HG02571 (cell line): ENCODE data around the gene CAMKMT.

Experiments
- ATAC-seq: cut with Tn5 transposase; IDR thresholded peaks from one replicate; pipeline ENCODE4 v1.9.1; 2021; ENCODE audit warnings: mild to moderate bottlenecking, moderate library complexity; ENCODE audit not compliant: unreplicated experiment

CAMKMT gene

GRCh38 chr2:44682459-44682858, 320.7 kb downstream of the CAMKMT start:
- no peak for ATAC-seq

DNA sequence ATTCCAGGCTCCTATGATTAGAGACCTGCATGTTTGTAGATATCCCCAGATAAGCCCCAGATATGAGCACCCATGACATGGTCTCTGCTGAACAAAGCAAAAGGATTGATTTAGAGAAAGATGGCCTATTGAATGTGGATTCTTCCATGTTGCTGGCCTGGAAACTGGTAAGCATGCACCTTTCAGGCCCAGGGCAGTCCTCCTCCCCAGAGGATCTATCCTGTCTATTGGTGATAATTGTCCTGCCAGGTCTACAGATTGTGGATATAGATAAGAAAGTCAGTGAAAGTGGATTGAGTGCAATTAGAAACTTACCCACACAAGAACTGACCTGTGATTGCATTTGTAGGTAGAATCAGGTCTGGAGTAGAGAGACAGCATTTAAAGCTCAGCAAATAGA, 322.8 kb downstream of the CAMKMT start:
- ATAC-seq, result no peak

DNA sequence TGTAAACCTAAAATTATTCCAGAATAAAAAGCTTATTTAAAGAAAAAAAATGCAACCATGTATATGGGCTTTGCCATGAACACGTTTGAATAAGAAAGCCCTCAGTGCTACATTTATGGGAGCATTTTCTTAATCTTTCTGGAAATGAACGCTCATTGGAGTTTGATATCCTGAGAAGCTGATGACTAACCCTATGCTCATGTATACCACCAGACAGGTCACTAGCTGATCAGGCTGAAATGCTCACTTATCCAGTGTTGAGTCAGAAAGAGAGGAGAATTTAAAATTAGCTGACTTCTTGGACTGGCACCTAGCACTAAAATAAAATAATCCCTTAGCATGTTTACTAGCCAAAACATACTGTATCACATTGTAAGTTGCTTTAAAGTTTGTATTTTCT, 324.8 kb downstream of the CAMKMT start:
- ATAC-seq, result no peak

- ATAC-seq, result no peak
Measured at GRCh38 chr2:44687686-44688455, 326.1 kb downstream of the CAMKMT start.

- no peak for ATAC-seq
Measured at GRCh38 chr2:44688456-44689124, 326.8 kb downstream of the CAMKMT start.

DNA sequence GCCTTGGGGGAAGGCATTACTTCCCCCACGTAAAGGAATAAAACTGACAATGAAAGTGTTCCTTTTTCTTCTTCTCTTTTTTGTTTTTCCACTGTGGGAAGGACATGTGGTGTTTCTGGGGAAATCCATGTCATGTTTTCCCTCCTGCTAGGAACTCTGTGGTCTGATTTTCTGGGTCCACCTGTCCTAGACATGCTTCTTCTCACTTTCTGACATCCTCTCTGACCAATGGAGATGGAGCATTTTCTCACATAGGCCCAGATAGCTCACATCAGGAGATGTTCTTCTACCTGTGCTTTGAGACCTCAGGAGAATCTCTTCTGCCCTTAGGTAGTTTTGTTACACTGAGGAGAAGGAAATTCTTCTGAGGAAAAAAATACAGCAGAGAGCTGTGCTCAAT, 327.8 kb downstream of the CAMKMT start:
- ATAC-seq, result no peak

GRCh38 chr2:44691174-44691785, 329.5 kb downstream of the CAMKMT start:
- ATAC-seq, result no peak

- ATAC-seq, result no peak
Measured at GRCh38 chr2:44692821-44693220, 331.1 kb downstream of the CAMKMT start.

- ATAC-seq, result no peak
Measured at GRCh38 chr2:44700824-44701223, 339.1 kb downstream of the CAMKMT start.

DNA sequence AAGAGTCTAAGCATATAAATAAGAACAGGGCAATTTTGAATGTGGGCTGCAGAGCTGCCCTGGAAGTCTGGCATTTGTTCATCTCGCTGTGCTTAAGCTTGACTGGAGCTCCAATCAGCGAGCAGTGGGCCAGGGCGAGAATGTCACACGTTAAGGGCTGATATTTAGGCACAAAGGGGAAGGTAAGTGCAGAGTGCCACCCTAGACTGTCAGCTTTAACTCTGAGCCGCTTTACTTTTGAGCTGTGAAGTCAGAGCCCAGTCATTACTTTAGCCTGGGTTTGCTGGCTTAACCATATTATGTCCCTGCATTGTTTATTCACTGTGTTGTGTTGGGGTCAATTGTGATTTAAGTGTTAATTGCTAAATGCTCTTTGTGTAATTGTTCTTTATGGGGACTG, 343.6 kb downstream of the CAMKMT start:
- no peak for ATAC-seq

GRCh38 chr2:44705876-44706480, 344.2 kb downstream of the CAMKMT start:
- ATAC-seq, result no peak

DNA sequence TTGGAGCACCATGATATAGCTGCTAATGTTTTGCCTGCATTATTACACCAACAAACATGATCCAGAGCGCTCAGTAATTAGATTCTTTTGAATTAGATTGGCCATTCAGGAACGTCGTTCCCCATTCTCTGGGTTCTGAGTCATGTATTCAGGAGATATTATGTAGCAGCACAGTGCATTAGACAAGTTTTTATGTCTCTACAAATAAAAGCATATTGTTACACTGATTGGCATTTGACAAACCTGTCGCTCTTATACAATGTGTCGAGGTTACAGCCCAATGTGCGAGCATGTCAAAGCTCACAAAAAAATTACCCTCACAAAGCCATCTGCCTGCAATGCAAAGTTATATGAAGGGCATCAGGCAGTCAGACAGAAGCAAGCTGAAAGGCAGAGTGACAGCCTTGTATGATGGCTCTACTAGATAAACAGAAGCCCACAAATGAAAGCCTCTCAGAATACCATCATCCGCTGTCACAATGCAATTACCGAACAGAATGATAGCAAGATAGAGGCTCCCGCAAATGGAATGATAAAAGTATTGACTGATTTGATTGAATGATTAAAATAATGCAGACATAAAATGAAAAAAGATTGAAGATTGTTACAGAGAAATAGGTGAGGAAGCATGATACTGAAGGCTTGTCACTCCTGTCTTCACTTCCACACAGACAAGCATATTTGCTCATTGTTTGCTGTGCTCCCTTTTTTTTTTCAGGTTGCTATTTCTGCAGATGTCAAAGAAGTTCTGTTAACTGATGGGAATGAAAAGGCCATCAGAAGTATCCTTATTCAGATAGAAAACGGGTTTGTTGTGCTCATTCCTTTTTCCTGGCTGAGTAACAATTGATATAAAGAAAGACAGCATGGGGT, 345.2 kb downstream of the CAMKMT start:
- ATAC-seq, result no peak

DNA sequence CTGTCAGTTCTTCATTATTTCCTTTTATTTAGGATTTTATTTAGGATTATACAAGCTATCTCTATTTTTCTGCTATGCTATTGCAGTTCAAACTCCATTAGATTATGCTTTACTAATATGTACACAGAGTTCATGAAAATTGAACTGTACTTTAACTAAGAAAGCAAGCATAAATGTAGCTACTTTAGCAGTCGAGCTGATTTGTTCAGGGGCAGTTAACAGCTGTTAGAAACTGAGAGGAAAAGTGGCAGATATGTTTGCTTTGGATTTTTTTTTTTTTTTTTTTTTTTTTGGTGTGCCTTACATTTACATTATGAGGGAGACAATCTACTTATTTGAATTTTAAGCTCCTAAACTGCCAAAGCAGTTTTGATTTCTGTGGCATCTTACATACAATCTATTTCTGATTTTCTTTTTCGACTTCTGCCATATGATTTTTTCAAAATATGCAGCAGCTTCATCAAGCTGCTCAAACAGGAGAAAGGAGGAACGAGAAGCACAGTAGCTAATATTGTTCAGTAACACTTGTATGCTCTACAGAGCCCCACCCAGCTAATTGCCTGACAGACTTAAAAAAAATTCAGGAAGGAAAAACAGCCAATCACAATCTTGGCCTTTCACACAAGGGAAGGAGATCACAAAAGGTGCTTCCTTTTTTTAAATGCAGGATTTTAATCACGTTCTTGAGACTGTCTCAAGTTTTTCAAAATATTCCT, 346.4 kb downstream of the CAMKMT start:
- no peak for ATAC-seq

DNA sequence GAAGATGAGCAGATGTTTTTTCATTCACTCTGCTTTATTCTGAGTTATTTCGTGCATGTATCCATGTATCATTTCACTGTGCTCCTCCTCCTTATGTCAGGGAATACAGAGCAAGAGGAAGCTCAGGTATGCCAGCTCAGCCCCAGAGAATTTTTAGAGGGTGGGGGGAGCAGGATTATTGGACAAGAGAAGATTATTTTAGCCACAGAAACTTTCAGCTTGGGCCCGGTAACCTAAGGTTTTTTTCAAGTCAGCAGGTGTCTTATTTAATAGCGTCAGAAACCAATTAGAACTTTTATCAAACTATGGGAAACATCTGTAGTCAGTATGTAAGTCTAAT, 346.9 kb downstream of the CAMKMT start:
- no peak for ATAC-seq

DNA sequence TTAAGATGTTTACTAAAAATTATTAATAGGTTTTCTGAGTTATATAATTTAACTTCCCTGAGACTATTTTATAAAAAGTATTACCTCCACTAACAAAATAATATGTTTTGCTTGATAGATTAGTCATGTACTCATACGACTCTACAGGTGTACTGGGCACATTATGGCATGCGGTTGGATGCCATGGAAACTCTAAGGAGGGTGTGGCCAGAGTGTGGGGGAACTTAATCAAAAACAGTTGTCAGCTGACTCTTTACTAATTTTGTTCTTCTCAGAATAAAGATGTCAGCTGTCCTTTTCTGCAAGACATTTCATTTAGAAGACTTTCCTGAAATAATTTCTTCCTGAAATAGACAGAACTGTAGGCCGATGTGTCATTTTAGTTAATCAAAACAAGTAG, 351.4 kb downstream of the CAMKMT start:
- no peak for ATAC-seq

GRCh38 chr2:44715671-44716081, 353.9 kb downstream of the CAMKMT start:
- no peak for ATAC-seq

DNA sequence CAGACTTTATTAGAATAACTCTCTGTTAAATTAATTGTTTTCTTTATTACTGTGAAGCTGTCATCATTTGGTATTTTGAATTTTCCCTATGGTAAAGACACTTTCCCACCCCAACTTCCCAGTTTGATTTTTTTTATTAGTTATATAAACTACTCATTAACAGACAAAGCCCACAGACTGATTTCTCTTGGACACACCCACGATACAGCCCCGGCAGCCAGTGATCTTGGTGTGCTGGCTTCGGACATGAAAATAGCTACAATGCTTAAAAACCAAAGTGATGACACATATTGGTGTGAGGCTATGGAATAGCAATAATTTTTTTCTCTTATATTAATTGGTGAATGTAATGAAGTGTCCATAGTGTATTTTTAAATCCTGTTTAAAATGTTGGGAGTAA, 354.4 kb downstream of the CAMKMT start:
- ATAC-seq, result no peak

DNA sequence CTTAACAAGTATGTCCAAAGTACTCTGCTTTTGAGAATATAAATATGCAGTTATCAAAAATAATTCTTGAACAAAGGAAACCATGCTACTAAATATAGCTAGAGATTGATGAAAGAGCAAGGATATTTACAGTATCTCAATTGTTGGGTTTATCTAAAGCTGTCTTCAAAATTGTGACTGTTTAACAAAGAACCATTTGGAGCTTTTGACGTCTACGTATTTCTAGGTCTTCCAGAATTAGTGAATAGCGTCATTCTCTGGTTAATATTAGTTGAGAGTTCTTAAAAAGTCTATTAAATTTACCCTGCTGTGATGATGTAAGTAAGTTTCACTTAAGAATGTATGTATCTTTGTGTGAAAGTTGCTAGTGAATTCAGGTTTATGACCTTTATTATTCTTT, 356.7 kb downstream of the CAMKMT start:
- no peak for ATAC-seq

DNA sequence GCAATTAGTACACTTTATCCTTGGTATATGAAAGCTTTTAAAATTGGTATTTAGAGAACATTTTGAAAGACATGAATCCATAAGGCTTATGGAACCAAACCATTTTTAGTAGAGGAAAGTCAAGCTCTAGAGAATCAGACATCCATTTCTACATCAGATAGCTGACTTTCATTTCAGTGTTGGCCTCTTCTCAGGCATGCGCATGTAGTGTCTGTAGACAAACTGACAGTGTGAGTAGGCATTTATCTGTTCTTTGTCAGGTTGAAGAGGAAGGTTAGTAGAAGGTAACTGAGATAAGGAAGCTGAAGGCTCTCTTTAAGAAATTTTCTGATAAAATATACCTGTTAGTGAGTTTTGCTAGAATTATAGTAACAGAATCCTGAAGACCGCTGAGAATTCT, 357.8 kb downstream of the CAMKMT start:
- ATAC-seq, result no peak

DNA sequence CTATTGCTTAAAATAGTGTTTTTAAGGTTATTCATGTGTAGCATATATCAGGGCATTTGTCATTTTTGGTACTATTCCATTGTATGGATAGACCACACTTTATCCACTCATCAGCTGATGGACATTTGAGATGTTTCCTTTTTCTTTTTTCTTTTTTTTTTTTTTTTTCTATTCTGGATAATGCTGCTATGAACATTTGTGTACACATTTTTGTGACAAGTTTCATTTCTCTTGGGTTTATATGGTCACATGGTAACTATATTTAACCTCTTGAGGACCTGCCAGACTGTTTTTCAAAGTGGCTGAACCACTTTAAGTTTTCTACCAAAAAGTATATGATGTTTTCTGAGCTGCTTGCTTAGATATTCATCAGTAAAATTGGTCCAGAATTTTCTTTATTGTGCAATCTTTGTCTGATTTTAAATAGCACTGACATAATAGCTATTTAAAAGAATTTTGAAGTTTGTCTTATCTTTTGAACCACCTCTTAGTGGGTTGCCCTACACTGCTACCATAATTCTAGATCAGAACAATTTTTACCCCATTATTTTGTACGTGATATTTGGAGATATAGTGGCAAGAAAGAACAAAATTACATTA, 360.4 kb downstream of the CAMKMT start:
- ATAC-seq, result no peak
